ENCODE measurements around the gene NKIRAS2. TPM values are rescaled to one million over a fixed set of nuclear protein-coding genes. Genes with fewer than 3 reads are reported as not detected.

The NKIRAS2 gene
- total RNA-seq, 1 donor from 2014 or later, result 23.7 TPM

DNA sequence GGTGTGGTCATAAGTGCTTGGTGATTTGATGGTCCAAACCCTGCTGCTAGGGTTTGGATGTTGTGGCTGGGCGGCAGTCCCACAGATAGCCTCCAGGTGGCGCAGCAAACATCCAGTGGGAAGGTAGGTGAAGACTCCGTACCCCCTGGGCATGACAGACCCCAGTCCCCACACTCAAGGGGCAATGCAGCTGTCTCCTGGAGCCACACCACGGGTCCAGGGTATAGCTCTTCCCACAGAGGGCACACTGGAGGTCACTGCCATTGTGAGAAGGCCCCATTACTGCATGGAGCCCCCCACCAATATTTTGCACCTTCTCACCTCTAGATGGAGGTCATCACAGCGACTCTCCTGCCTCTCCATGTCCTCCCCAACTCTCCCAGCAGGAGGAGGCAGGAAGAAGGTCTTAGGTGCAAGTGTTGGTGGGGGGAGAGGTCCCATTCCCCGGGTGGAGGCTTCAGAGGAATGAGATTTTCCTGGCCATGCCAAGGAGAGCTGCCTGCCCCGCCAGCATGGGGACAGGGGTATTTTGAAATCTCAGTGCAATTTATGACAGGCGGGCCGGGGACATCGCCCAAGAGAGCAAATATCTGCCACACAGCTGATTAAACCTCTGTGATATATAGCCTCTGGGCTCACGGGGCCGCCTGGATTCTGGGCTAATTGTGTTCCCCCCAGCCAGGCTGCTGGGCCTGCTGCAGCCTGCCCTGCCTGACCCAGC, 47.6 kb downstream of the NKIRAS2 start:
- Histone ChIP-seq H3F3A (ENCODE audit: low read depth) (peaks cover 6% of the 10 kb centered on the region), H3K4me3 (no peak overlapping the region), H3K4me2 (no peak overlapping the region), H3K36me3 (no peaks in the 10 kb centered on the region), H3K9ac (no peak overlapping the region), H3K79me2 (ENCODE audit: low read depth) (no peaks in the 10 kb centered on the region), H3K9me3 (ENCODE audit: low read depth) (no peaks in the 10 kb centered on the region), H2AFZ (replicated peaks) (no peak overlapping the region), H3K4me1 (peaks cover 13% of the 10 kb centered on the region), H3K27ac (no peak overlapping the region), H4K20me1 (ENCODE audit: low read depth) (no peaks in the 10 kb centered on the region), H3K27me3 (peaks cover 16% of the 10 kb centered on the region)
- peaks cover 14% of the 10 kb centered on the region for H3K4me1 Mint-ChIP-seq
- H3K36me3 Mint-ChIP-seq, result no peaks in the 10 kb centered on the region
- no peak overlapping the region for H3K4me3 Mint-ChIP-seq
- no peaks in the 10 kb centered on the region for H3K9me3 Mint-ChIP-seq
- peak overlapping the region; percentile 46 for H3K27ac Mint-ChIP-seq
- peaks cover 25% of the 10 kb centered on the region for H3K27me3 Mint-ChIP-seq (ENCODE audit: insufficient read depth, low read depth)
- no peak for TF ChIP-seq EZH2phosphoT487 (IDR thresholded peaks at IDR 0.05)
- TF ChIP-seq CTCF (IDR thresholded peaks at IDR 0.05), result peak; percentile 93
- DNase-seq (ENCODE audit: low spot score), result peak; percentile 77

GRCh38 chr17:42068979-42069378, 49.1 kb downstream of the NKIRAS2 start:
- H3K27me3 Mint-ChIP-seq (ENCODE audit: insufficient read depth, low read depth), result peaks cover 30% of the 10 kb centered on the region
- H3K9me3 Mint-ChIP-seq, result no peaks in the 10 kb centered on the region
- Histone ChIP-seq H4K20me1 (ENCODE audit: low read depth) (no peaks in the 10 kb centered on the region), H3K27ac (no peak overlapping the region), H3K27me3 (peaks cover 30% of the 10 kb centered on the region), H3K4me3 (no peak overlapping the region), H3K4me2 (no peak overlapping the region), H2AFZ (replicated peaks) (no peak overlapping the region), H3K4me1 (peaks cover 4% of the 10 kb centered on the region), H3K9me3 (ENCODE audit: low read depth) (no peaks in the 10 kb centered on the region), H3K36me3 (no peaks in the 10 kb centered on the region), H3F3A (ENCODE audit: low read depth) (peaks cover 11% of the 10 kb centered on the region), H3K9ac (no peak overlapping the region), H3K79me2 (ENCODE audit: low read depth) (no peaks in the 10 kb centered on the region)
- H3K27ac Mint-ChIP-seq, result no peak overlapping the region
- no peaks in the 10 kb centered on the region for H3K36me3 Mint-ChIP-seq
- DNase-seq (ENCODE audit: low spot score), result no peak
- H3K4me3 Mint-ChIP-seq, result no peak overlapping the region
- TF ChIP-seq EZH2 (IDR thresholded peaks at IDR 0.05) (no peak), EZH2phosphoT487 (IDR thresholded peaks at IDR 0.05) (no peak), CTCF (IDR thresholded peaks at IDR 0.05) (no peak)
- peaks cover 6% of the 10 kb centered on the region for H3K4me1 Mint-ChIP-seq

- H3K27me3 ChIP-seq, result peaks cover 30% of the 10 kb centered on the region
- H3K4me2 ChIP-seq, result peak overlapping the region; percentile 98
Observed at GRCh38 chr17:42071810-42072209, 51.9 kb downstream of the NKIRAS2 start.

More at GRCh38 chr17:42071810-42072209, 51.9 kb downstream of the NKIRAS2 start:
- Mint-ChIP-seq H3K4me3 (peak overlapping the region; percentile 24), H3K9me3 (no peaks in the 10 kb centered on the region), H3K36me3 (no peaks in the 10 kb centered on the region), H3K27me3 (ENCODE audit: insufficient read depth, low read depth) (peaks cover 33% of the 10 kb centered on the region), H3K4me1 (peaks cover 2% of the 10 kb centered on the region), H3K27ac (no peak overlapping the region)
- Histone ChIP-seq H3K79me2 (ENCODE audit: low read depth) (no peaks in the 10 kb centered on the region), H3K9ac (no peak overlapping the region), H3K36me3 (no peaks in the 10 kb centered on the region), H3K4me3 (peak overlapping the region; percentile 86), H3K4me1 (peaks cover 4% of the 10 kb centered on the region), H2AFZ (replicated peaks) (peak overlapping the region; percentile 100), H3K27ac (no peak overlapping the region), H3F3A (ENCODE audit: low read depth) (peaks cover 11% of the 10 kb centered on the region), H4K20me1 (ENCODE audit: low read depth) (no peaks in the 10 kb centered on the region), H3K9me3 (ENCODE audit: low read depth) (no peaks in the 10 kb centered on the region)
- TF ChIP-seq EZH2 (IDR thresholded peaks at IDR 0.05) (no peak), CTCF (IDR thresholded peaks at IDR 0.05) (no peak), EZH2phosphoT487 (IDR thresholded peaks at IDR 0.05) (no peak)
- DNase-seq (ENCODE audit: low spot score), result no peak

All from neural progenitor cell (in vitro differentiated cells).